GM06990 (cell line): ENCODE results near the gene GMPPB.
"Not testable (repeated sequence)": the region's sequence is repeated elsewhere in the genome, so short reads cannot be mapped to it uniquely, and the experiment has no call there.

Experiments used
- DNase-seq: peaks from one replicate; pipeline ENCODE4 v3.0.0-alpha.2; 2011; ENCODE audit not compliant: insufficient read length; ENCODE audit errors: extremely low read depth
- H3K27me3 ChIP-seq: replicated peaks from 2 replicates; pipeline ENCODE4 v1.6.0; 2011; ENCODE audit warnings: low read length; ENCODE audit not compliant: control insufficient read depth, insufficient read depth
- H3K36me3 ChIP-seq: 2 replicates; pipeline ENCODE4 v1.5.1; 2011; ENCODE audit warnings: low read length; ENCODE audit not compliant: control insufficient read depth, insufficient read depth
- H3K4me3 ChIP-seq: replicated peaks from 2 replicates; pipeline ENCODE4 v1.5.1; 2011; ENCODE audit warnings: low read depth, mild to moderate bottlenecking, control low read depth, low read length
- CTCF ChIP-seq: IDR thresholded peaks from 2 replicates; pipeline ENCODE4 v1.5.1; 2011; ENCODE audit warnings: low read length, control low read depth, mild to moderate bottlenecking, inconsistent platforms; ENCODE audit not compliant: insufficient read depth, poor library complexity, severe bottlenecking

The GMPPB gene

GRCh38 chr3:49686346-49686745 lies 37.4 kb downstream of the GMPPB start:
- not testable (repeated sequence) for H3K4me3 ChIP-seq, DNase-seq, H3K27me3 ChIP-seq
- peaks cover 20% of the 10 kb centered on the region for H3K36me3 ChIP-seq

- H3K4me3 ChIP-seq, H3K27me3 ChIP-seq, DNase-seq: not testable (repeated sequence)
- H3K36me3 ChIP-seq = peaks cover 25% of the 10 kb centered on the region
These were observed 37.9 kb downstream of the GMPPB start for GRCh38 chr3:49685846-49686245.

- not testable (repeated sequence) for H3K4me3 ChIP-seq, H3K27me3 ChIP-seq, DNase-seq
- peaks cover 33% of the 10 kb centered on the region for H3K36me3 ChIP-seq
These were observed 38.6 kb downstream of the GMPPB start for GRCh38 chr3:49685103-49685502.

GRCh38 chr3:49684453-49684852 lies 39.3 kb downstream of the GMPPB start:
- DNase-seq, H3K4me3 ChIP-seq, H3K27me3 ChIP-seq: not testable (repeated sequence)
- peaks cover 38% of the 10 kb centered on the region for H3K36me3 ChIP-seq

GRCh38 chr3:49683162-49683561 lies 40.6 kb downstream of the GMPPB start:
- TF ChIP-seq CTCF = no peak
- H3K4me3 ChIP-seq = no peak overlapping the region
- H3K36me3 ChIP-seq = peaks cover 50% of the 10 kb centered on the region
- H3K27me3 ChIP-seq = no peaks in the 10 kb centered on the region
- no peak for DNase-seq

GRCh38 chr3:49681543-49681942 lies 42.2 kb downstream of the GMPPB start:
- TF ChIP-seq CTCF = no peak
- H3K27me3 ChIP-seq = no peaks in the 10 kb centered on the region
- no peak overlapping the region for H3K4me3 ChIP-seq
- H3K36me3 ChIP-seq = peaks cover 64% of the 10 kb centered on the region
- DNase-seq = no peak

GRCh38 chr3:49681232-49681522 lies 42.6 kb downstream of the GMPPB start:
- DNase-seq = no peak
- Histone ChIP-seq H3K36me3 (peaks cover 67% of the 10 kb centered on the region), H3K27me3 (no peaks in the 10 kb centered on the region), H3K4me3 (no peak overlapping the region)
- no peak for TF ChIP-seq CTCF

- peaks cover 71% of the 10 kb centered on the region for H3K36me3 ChIP-seq
- H3K27me3 ChIP-seq = no peaks in the 10 kb centered on the region
These were observed 43.1 kb downstream of the GMPPB start for GRCh38 chr3:49680493-49681231.

More at GRCh38 chr3:49680493-49681231, 43.1 kb downstream of the GMPPB start:
- no peak for TF ChIP-seq CTCF
- DNase-seq = no peak
- no peak overlapping the region for H3K4me3 ChIP-seq
